ENCODE results near the gene CRACR2A. TPM values are rescaled to one million over a fixed set of nuclear protein-coding genes. Genes with fewer than 3 reads are reported as not detected.

The CRACR2A gene
- total and polyA plus RNA-seq, 2 of the 13 experiments (the other 11 are each of a cell fraction or from before 2014, with no cell fraction given): 0.09 to 0.20 TPM

DNA sequence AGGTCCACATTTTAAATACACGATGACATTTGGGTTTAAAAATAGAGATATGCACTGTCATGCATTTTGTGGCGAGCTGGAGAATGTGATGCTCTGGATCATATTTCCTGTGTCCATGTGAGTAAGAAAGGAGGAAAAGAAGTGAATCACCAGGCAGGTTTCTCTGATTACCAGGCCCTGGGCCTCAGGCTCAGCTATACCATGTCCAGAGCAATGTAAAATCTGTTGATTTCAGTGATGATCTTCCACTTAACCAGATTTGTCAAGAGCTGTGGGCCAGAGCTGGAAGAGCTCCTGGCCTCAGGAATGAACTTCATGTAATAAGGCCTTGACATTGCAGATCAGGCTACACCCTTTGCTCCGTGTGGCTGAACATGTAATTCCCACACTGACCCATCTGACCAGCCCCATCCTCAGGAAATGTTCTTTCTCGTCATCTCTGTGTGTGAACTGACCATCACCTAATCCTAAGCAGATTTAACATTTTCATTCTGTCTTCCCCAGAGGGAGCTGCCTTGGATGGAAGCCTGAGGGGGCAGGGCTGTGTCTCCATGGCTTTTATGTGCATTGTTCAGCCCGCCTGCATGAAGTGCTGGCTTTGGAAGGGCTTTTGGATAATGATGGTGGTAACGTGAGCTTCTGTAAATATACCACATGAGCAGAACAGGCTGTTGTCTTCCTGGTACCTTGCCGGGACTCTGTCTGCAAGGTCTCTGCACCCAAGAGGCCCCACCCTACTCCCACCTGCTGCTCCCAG, 54.5 kb downstream of the CRACR2A start:
- Histone ChIP-seq H3K27ac (ENCODE audit: extremely low read length, insufficient read depth, low read length) (no peak overlapping the region), H3K4me3 (replicated peaks in 1 of 3; ENCODE audit: insufficient read depth in 1 of 3, low read depth in 2 of 3, low read length in 3 of 3) (no peak overlapping the region), H2AFZ (ENCODE audit: low read length) (no peak overlapping the region), H3K4me1 (ENCODE audit: insufficient read depth, low read length) (no peaks in the 10 kb centered on the region), H3K9me3 (ENCODE audit: low read length) (no peaks in the 10 kb centered on the region), H3K9ac (ENCODE audit: insufficient read depth, low read depth, low read length) (no peak overlapping the region), H3K79me2 (ENCODE audit: insufficient read depth, low read length) (no peaks in the 10 kb centered on the region), H3K36me3 (replicated peaks in 1 of 2; ENCODE audit: control insufficient read depth in 1 of 2, insufficient read depth in 2 of 2, low read length in 2 of 2) (no peaks in the 10 kb centered on the region), H3K4me2 (ENCODE audit: low read depth, low read length) (no peak overlapping the region), H3K27me3 (ENCODE audit: control insufficient read depth in 1 of 2, insufficient read depth in 2 of 2, low read length in 2 of 2) (no peaks in the 10 kb centered on the region), H4K20me1 (ENCODE audit: insufficient read depth, low read length) (no peaks in the 10 kb centered on the region)
- ChIA-PET CTCF (ENCODE audit: low intra/inter-chr PET ratio, low total read pairs) (no interaction called here), POLR2A (no interaction called here)
- no TSS peak for BruUV-seq (replicated peaks)
- no peak for DNase-seq (ENCODE audit: low spot score)
- 15% methylated on average over 6 of the region's 7 CpGs for WGBS (ENCODE audit: low lambda C conversion rate)
- intact Hi-C loops (cut with micrococcal nuclease; ENCODE audit: unreplicated experiment): no loop called here
- no peak for ATAC-seq
- no peak for FAIRE-seq
- in situ Hi-C loops (cut with HindIII; ENCODE audit: extremely low pct_ligation_motif_present, low pct_unique_long_range_greater_than_20kb): no loop called here
- TF ChIP-seq, protein P1, sequence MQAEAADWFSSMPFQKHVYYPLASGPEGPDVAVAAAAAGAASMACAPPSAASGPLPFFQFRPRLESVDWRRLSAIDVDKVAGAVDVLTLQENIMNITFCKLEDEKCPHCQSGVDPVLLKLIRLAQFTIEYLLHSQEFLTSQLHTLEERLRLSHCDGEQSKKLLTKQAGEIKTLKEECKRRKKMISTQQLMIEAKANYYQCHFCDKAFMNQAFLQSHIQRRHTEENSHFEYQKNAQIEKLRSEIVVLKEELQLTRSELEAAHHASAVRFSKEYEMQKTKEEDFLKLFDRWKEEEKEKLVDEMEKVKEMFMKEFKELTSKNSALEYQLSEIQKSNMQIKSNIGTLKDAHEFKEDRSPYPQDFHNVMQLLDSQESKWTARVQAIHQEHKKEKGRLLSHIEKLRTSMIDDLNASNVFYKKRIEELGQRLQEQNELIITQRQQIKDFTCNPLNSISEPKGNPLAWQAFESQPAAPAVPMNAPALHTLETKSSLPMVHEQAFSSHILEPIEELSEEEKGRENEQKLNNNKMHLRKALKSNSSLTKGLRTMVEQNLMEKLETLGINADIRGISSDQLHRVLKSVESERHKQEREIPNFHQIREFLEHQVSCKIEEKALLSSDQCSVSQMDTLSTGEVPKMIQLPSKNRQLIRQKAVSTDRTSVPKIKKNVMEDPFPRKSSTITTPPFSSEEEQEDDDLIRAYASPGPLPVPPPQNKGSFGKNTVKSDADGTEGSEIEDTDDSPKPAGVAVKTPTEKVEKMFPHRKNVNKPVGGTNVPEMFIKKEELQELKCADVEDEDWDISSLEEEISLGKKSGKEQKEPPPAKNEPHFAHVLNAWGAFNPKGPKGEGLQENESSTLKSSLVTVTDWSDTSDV (CRISPR knock-in tag; IDR thresholded peaks at IDR 0.05): no peak
- no peak for TF ChIP-seq ZNF224 (CRISPR knock-in tag; IDR thresholded peaks at IDR 0.05)
- TF ChIP-seq EHMT2 (IDR thresholded peaks at IDR 0.05; ENCODE audit: borderline replicate concordance, low read depth, low read length): no peak
- TF ChIP-seq NFE2 (CRISPR knock-in tag; IDR thresholded peaks at IDR 0.05): no peak
- TF ChIP-seq, protein P2, sequence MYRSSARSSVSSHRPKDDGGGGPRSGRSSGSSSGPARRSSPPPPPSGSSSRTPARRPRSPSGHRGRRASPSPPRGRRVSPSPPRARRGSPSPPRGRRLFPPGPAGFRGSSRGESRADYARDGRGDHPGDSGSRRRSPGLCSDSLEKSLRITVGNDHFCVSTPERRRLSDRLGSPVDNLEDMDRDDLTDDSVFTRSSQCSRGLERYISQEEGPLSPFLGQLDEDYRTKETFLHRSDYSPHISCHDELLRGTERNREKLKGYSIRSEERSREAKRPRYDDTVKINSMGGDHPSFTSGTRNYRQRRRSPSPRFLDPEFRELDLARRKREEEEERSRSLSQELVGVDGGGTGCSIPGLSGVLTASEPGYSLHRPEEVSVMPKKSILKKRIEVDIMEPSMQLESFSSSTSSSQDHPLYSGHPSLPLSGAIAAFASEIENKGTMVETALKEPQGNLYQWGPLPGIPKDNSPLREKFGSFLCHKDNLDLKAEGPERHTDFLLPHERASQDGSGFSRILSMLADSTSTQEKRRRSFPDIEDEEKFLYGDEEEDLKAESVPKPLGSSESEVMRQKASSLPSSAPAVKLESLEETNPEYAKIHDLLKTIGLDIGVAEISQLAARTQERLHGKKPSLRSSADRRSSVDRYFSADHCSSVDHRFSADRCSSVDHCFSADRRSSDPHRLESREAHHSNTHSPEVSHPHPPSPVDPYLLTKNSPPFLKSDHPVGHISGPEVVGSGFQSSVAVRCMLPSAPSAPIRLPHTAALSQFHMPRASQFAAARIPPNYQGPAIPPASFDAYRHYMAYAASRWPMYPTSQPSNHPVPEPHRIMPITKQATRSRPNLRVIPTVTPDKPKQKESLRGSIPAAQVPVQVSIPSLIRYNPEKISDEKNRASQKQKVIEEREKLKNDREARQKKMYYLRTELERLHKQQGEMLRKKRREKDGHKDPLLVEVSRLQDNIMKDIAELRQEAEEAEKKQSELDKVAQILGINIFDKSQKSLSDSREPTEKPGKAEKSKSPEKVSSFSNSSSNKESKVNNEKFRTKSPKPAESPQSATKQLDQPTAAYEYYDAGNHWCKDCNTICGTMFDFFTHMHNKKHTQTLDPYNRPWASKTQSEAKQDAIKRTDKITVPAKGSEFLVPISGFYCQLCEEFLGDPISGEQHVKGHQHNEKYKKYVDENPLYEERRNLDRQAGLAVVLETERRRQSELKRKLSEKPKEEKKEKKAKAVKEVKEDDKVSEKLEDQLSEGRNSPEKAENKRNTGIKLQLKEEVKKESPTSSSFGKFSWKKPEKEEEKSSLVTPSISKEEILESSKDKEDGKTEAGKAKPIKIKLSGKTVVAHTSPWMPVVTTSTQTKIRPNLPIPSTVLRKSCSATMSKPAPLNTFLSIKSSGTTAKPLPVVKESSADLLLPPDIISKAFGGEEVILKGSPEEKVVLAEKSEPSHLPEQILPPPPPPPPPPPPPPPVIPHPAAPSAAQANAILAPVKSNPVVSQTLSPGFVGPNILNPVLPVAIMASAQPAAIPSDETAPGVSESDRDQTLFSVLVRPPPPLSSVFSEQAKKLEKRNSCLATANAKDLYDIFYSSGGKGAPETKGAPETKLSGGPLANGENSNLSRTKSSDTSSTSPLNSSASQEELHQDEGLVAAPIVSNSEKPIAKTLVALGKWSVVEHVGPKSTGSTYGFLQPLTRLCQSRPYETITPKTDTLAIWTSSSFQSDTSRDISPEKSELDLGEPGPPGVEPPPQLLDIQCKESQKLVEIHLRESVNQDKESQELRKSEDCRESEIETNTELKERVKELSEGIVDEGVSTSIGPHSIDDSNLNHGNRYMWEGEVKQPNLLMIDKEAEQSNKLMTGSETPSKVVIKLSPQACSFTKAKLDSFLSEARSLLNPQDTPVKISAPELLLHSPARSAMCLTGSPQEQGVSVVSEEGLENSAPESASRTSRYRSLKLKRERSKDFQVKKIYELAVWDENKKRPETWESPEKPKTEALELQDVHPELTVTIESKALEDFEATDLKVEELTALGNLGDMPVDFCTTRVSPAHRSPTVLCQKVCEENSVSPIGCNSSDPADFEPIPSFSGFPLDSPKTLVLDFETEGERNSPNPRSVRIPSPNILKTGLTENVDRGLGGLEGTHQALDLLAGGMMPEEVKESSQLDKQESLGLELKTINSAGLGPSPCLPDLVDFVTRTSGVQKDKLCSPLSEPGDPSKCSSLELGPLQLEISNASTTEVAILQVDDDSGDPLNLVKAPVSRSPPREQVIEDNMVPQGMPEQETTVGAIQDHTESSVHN (CRISPR knock-in tag; IDR thresholded peaks at IDR 0.05): no peak
- TF ChIP-seq ZUFSP (CRISPR knock-in tag; IDR thresholded peaks at IDR 0.05; ENCODE audit: borderline replicate concordance): no peak
- no peak for TF ChIP-seq MATR3 (CRISPR knock-in tag; IDR thresholded peaks at IDR 0.05)

Measured in HepG2 (cell line).